SK-N-SH treated with all-trans-retinoic acid at 6 μM for 48 hours (cell line): ENCODE data around the gene LHX5.

Experiments used
- ATAC-seq: fragments of 200-7000 bp; cut with Tn5 transposase; 3 replicates; pipeline ENCODE4 v1.9.1; 2020; ENCODE audit warnings: mild to moderate bottlenecking, moderate library complexity
- ARNTL ChIP-seq: fragments of 450-650 bp; formaldehyde crosslinking; IDR thresholded peaks from 2 replicates; pipeline ENCODE4 v1.5.0; 2020; ENCODE audit warnings: low read depth, mild to moderate bottlenecking, moderate library complexity, borderline replicate concordance
- BACH2 ChIP-seq: fragments of 250-450 bp; sonication (Bioruptor Pico); IDR thresholded peaks from 2 replicates; pipeline ENCODE4 v1.9.0; 2021; ENCODE audit warnings: mild to moderate bottlenecking, borderline replicate concordance
- CSDC2 ChIP-seq: fragments of 250-450 bp; sonication (Bioruptor Pico); IDR thresholded peaks from 2 replicates; pipeline ENCODE4 v1.5.0; 2020; ENCODE audit warnings: mild to moderate bottlenecking, moderate library complexity
- CSRNP3 ChIP-seq: fragments of 250-450 bp; sonication (Bioruptor Pico); IDR thresholded peaks from 2 replicates; pipeline ENCODE4 v1.5.1; 2021; ENCODE audit warnings: mild to moderate bottlenecking, moderate library complexity
- ESRRG ChIP-seq: fragments of 250-450 bp; sonication (Bioruptor Pico); IDR thresholded peaks from 2 replicates; pipeline ENCODE4 v1.6.1; 2021; ENCODE audit warnings: mild to moderate bottlenecking
- GLIS3 ChIP-seq: fragments of 250-450 bp; sonication (Bioruptor Pico); IDR thresholded peaks from 2 replicates; pipeline ENCODE4 v1.5.0; 2020; ENCODE audit warnings: mild to moderate bottlenecking, moderate library complexity
- ISL1 ChIP-seq: fragments of 250-450 bp; sonication (Bioruptor Pico); IDR thresholded peaks from 2 replicates; pipeline ENCODE4 v2.1.2; 2022; ENCODE audit warnings: mild to moderate bottlenecking, moderate library complexity
- PATZ1 ChIP-seq: fragments of 250-450 bp; sonication (Bioruptor Pico); IDR thresholded peaks from 2 replicates; pipeline ENCODE4 v1.8.0; 2020; ENCODE audit warnings: mild to moderate bottlenecking, moderate library complexity, borderline replicate concordance
- POU6F1 ChIP-seq: fragments of 250-450 bp; sonication (Bioruptor Pico); IDR thresholded peaks from 2 replicates; pipeline ENCODE4 v1.8.0; 2021; ENCODE audit warnings: low read depth, mild to moderate bottlenecking, moderate library complexity, borderline replicate concordance
- PPARA ChIP-seq: fragments of 250-450 bp; sonication (Bioruptor Pico); IDR thresholded peaks from 2 replicates; pipeline ENCODE4 v1.5.0; 2020; ENCODE audit warnings: mild to moderate bottlenecking, borderline replicate concordance
- RARB ChIP-seq: fragments of 250-450 bp; sonication (Bioruptor Pico); IDR thresholded peaks from 2 replicates; pipeline ENCODE4 v1.8.0; 2021; ENCODE audit warnings: mild to moderate bottlenecking, moderate library complexity
- SNAI2 ChIP-seq: fragments of 250-450 bp; sonication (Bioruptor Pico); IDR thresholded peaks from 2 replicates; pipeline ENCODE4 v1.5.0; 2020; ENCODE audit warnings: mild to moderate bottlenecking, moderate library complexity
- TCF4 ChIP-seq: fragments of 250-450 bp; sonication (Bioruptor Pico); IDR thresholded peaks from 2 replicates; pipeline ENCODE4 v1.8.0; 2021; ENCODE audit warnings: mild to moderate bottlenecking, moderate library complexity, borderline replicate concordance
- TOX ChIP-seq: fragments of 250-450 bp; sonication (Bioruptor Pico); IDR thresholded peaks from 2 replicates; pipeline ENCODE4 v1.8.0; 2021; ENCODE audit warnings: mild to moderate bottlenecking, moderate library complexity, borderline replicate concordance
- TSHZ2 ChIP-seq: fragments of 250-450 bp; sonication (Bioruptor Pico); IDR thresholded peaks from 2 replicates; pipeline ENCODE4 v1.5.0; 2020; ENCODE audit warnings: mild to moderate bottlenecking, moderate library complexity
- ZC3H10 ChIP-seq: fragments of 250-450 bp; sonication (Bioruptor Pico); IDR thresholded peaks from 2 replicates; pipeline ENCODE4 v1.5.1; 2021; ENCODE audit warnings: mild to moderate bottlenecking, moderate library complexity
- ZFP3 ChIP-seq: fragments of 250-450 bp; sonication (Bioruptor Pico); IDR thresholded peaks from 2 replicates; pipeline ENCODE4 v1.5.0; 2020; ENCODE audit warnings: mild to moderate bottlenecking, moderate library complexity
- ZFP30 ChIP-seq: fragments of 450-650 bp; formaldehyde crosslinking; IDR thresholded peaks from 2 replicates; pipeline ENCODE4 v1.5.0; 2022; ENCODE audit warnings: mild to moderate bottlenecking, moderate library complexity
- ZNF565 ChIP-seq: fragments of 450-650 bp; formaldehyde crosslinking; conservative IDR thresholded peaks from 2 replicates; pipeline ENCODE4 v1.5.0; 2020; ENCODE audit warnings: low read depth, mild to moderate bottlenecking, moderate library complexity
- ZNF70 ChIP-seq: fragments of 450-650 bp; formaldehyde crosslinking; IDR thresholded peaks from 2 replicates; pipeline ENCODE4 v1.5.0; 2020; ENCODE audit warnings: mild to moderate bottlenecking, moderate library complexity
- ZNF8 ChIP-seq: fragments of 450-650 bp; formaldehyde crosslinking; IDR thresholded peaks from 2 replicates; pipeline ENCODE4 v1.5.0; 2020; ENCODE audit warnings: mild to moderate bottlenecking, moderate library complexity

The LHX5 gene

GRCh38 chr12:113482334-113482733 lies 10.7 kb upstream of the LHX5 start:
- TF ChIP-seq POU6F1 (CRISPR knock-in tag) (no peak), ESRRG (no peak), RARB (CRISPR knock-in tag) (no peak), ZNF70 (no peak), ZFP30 (CRISPR knock-in tag) (no peak), GLIS3 (CRISPR knock-in tag) (no peak), ZNF8 (CRISPR knock-in tag) (no peak)
- no peak for ATAC-seq

GRCh38 chr12:113480336-113480971 lies 8.8 kb upstream of the LHX5 start:
- TF ChIP-seq CSDC2 (no peak), TCF4 (CRISPR knock-in tag) (no peak), CSRNP3 (no peak), RARB (CRISPR knock-in tag) (no peak), ESRRG (no peak), ZNF70 (no peak), ZNF565 (CRISPR knock-in tag) (no peak), TSHZ2 (no peak), TOX (CRISPR knock-in tag) (no peak), ZFP3 (CRISPR knock-in tag) (no peak), BACH2 (CRISPR knock-in tag) (no peak), PATZ1 (CRISPR knock-in tag) (no peak), ARNTL (CRISPR knock-in tag) (no peak), GLIS3 (CRISPR knock-in tag) (no peak), ZC3H10 (CRISPR knock-in tag) (no peak), POU6F1 (CRISPR knock-in tag) (no peak), ISL1 (CRISPR knock-in tag) (no peak), SNAI2 (CRISPR knock-in tag) (no peak), ZFP30 (CRISPR knock-in tag) (no peak), PPARA (CRISPR knock-in tag) (no peak)
- ATAC-seq: no peak
